HG03139 (cell line): Measurements from ENCODE around the gene ARMH2.

Source experiments
- ATAC-seq: cut with Tn5 transposase; IDR thresholded peaks from one replicate; pipeline ENCODE4 v1.9.1; 2021; ENCODE audit not compliant: unreplicated experiment

Gene ARMH2

DNA sequence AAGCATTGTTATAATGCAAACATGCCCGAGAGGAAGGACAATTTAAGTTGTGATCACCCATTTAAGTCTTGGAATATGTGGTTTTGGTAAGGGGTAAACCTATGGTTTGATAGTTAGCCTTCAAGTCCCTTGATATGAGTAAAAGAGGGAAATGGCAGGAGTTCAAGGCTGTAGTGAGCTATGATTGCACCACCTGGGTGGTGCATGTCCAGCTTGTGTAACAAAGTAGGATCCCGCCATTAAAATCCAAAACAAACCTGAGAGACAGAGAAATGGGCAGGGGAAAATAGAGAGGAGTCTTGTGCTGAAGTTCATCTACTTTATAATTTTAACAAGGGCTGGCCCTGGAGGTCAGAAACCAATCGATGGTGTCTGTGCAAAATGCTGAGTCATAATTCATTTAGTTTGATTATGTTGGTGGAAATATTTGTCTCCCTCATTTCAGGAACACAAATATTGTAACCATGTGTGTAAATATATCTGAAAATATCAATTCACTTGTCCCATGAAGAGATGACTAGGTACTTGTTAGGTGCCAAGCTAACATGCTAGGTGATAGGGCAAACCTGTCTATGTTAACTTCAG lies 23.2 kb upstream of the ARMH2 start:
- no peak for ATAC-seq

DNA sequence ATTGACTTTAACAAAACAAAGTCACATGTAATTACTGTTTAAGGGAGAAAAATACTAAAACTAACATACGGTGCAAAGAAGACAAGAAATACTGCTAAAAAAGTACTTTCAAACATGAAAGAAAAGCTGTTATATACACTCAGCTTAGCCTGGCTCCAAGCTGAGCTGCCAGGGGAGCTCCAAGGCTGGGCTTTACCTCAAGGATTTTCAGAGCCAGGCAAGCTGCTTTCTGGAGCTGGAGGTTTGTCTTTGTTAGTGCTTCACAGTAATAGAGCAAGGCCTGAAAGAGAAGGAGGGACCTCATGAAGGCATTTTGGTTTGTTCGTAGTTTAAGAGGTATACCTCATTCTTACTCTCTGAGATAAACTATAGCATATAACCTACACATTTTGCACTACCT lies 19.6 kb upstream of the ARMH2 start:
- no peak for ATAC-seq

DNA sequence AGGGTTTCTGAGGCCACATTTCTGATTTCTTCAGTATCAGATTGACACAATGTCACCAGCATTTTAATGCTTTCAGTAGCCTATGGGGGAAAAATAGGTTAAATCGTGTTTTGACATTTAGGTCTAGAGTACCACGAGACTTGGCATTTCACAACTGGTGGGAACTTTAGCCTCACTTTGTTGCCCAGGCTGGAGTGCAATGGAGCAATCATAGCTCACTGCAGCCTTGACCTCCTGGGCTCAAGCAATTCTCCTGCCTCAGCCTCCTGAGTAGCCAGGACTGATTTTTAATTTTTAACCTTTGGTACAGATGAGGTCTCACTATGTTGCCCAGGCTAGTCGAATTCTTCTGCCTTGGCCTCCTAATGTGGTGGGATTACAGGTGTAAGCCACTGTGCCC lies 11.0 kb upstream of the ARMH2 start:
- ATAC-seq = no peak

DNA sequence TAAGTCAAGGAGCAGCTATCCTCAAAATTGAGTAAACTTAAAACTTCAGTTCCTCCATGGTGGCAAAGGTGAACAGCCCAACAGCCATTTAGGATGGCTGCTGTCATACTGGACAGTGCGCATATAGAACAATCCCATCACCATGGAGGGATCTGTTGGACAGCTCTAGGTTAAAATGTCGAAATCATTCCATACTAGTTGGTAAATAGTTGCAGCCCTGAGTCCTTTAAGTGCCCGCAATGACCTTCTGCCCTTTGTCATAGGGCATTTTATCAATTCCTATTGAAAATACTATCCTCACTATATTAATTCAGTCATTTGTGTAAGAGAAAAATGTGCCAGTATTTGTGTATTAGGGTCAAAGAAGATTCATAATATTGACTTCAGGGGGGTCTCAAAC lies 8.9 kb upstream of the ARMH2 start:
- no peak for ATAC-seq

DNA sequence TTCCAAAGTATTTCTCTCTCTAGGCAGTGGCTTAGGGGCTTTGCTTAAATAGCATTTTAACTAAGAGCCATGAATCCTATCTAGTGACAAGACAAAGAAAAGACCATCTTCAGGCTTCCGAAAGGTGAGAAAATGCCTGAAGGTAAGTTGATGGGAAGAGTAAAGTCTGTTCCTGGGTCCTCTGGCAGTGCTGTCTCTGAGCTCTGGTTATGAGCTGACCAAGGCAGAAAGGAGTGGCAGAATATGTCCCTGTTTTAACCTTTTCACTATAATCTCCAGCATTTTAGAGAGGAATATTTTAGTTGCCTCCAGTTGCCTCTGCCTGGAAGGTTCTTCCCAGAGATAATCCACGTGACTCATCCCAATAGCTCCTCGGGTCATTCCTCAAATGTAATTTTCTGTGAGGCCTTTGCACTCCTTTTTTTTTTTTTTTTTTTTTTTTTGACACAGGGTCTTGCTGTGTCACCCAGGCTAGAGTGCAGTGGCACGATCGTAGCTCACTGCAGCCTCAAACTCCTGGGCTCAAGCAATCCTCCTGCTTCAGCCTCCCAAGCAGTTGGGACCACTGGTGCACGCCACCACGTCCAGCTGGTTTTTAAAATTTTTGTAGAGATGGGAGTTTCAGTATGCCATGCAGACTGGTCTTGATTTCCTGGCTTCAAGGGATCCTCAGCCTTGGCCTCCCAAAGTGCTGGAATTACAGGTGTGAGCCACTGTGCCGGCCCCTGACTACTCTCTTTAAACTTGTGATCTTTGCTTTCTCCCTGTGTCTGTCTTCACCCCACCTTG lies 3.7 kb upstream of the ARMH2 start:
- no peak for ATAC-seq

DNA sequence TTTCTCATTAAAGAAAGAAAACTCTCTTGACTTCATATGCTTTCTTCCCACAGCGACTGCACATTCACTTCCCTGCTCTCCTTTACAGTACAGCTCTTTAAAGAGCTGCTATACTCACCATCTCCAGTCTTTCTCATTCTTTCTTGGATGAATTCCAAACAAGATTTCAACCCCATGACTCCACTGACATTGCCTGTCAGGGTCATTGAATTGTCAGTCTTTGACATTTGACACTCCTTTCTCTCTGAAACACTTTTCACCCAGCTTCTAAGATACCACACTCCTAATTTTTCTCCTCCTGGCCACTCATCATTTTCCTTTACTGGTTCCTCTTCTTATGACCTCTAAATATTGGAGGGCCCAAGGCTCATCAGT lies 811 bp upstream of the ARMH2 start:
- no peak for ATAC-seq

DNA sequence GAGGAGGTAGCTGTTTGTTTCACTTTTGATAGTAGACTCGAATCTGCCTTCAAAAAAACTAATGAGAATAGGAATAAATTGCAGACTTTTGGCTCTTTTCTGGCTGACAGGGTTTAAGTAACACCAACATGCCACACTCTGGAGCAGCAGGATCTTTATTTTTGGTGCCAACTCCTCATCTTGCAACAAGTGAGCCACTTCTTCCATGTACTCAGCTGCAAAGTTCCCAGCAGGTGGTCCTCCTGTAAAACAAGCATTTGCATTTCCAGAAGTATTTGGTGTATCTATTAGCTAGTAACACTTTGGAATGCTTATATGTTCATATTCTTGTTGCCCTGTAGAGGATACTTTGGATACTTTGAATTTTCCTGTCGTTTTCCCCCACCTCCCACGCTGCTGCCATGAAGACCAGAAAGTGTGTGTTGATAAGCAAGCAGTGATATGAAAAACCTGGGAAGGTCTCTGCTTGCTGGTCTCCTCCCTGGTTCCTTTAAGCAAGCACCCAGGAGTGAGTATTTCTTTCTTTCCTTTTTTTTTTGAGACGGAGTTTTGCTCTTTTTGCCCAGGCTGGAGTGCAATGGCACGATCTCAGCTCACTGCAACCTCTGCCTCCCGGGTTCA lies 1.0 kb downstream of the ARMH2 start:
- ATAC-seq = no peak

DNA sequence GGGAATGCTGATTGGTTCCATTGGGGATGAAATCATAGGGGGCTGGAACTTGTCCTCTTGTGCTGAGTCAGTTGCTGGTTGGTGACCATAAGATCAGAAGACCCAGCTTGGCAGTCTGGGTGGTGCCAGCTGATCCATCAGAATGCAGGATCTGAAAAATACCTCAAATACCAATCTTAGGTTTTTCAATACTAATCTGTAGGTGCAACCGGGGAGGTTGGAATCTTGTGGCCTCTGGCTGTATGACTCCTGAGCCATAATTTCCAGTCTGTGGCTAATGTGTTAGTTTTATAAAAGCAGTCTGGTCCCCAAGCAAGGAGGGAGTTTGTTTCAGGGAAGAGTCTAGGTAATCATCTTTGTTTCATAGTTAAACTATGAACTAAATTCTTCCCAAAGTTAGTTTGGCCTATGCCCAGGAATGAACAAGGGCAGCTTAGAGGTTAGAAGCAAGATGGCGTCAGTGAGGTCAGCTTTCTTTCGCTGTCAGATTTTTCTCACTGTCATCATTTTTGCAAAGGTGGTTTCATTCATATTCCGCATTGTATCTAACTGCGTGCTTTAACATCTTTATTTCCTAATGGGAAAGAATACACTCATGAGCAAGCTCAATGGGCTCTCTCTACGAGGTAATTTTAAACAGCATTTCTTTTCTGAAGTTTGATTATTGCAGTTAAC lies 2.0 kb downstream of the ARMH2 start:
- no peak for ATAC-seq

DNA sequence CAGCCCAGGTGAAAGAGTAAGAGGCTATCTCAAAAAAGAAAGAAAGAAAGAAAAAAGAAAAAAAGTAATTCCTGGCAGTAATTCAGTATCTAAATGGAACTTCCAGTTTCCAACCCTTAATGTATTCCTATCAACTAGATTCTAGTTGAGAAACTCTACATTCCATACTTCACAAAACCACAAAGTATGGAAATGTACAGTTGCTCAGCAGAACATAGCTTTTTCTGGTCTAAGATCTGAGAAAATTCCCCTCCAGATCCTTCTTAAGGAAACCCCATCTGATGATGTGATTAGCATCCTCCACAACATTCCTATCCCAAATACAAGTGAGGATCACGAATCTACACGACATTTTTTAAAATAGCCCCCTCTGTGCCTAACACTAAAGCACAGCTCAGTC lies 3.6 kb downstream of the ARMH2 start:
- no peak for ATAC-seq

DNA sequence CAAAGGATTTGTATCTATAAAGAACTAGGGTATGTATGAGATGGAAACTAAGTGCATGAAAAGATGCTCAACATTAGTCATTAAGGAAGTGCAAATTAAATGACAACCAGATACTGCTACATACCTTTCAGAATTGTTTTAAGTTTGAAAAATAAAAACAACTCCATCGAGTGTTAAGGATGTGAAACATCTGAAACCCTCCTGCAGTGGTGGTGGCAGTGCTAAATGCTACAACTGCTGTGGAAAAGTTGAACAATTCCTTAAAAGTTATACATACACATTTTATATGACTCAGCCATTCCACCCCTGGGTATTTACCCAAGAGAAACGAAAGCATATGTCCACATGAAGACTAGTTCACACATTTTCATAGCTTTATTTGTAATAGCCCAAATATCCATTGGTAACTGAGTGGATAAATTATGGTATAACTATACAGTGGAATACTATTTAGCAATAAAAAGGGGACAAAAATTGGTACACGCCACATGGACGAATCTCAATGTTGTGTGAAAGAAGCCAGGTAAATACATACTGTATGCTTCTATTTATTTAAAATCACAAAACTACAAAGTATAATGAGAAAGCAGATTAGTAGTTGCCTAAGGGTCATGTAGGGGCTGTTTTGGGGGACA lies 10.6 kb downstream of the ARMH2 start:
- no peak for ATAC-seq

DNA sequence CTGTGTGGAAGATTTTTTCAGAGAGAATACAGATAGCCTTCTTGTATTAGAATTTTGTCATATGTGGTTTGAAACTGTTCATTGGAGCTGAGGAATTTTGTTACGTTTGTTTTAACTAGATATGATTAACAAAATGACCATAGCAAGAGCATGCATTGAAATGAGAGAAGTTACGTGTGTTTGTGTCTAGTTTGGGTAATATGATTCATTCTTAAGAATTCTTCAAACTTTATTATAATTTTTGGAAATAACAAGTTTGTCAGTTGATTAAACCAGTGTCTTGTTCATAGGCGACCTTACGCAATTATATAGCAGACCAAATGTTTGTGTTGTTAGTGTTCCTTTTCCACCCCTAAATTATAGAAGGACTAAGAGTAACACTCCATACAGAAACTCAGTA lies 18.5 kb downstream of the ARMH2 start:
- ATAC-seq = no peak

DNA sequence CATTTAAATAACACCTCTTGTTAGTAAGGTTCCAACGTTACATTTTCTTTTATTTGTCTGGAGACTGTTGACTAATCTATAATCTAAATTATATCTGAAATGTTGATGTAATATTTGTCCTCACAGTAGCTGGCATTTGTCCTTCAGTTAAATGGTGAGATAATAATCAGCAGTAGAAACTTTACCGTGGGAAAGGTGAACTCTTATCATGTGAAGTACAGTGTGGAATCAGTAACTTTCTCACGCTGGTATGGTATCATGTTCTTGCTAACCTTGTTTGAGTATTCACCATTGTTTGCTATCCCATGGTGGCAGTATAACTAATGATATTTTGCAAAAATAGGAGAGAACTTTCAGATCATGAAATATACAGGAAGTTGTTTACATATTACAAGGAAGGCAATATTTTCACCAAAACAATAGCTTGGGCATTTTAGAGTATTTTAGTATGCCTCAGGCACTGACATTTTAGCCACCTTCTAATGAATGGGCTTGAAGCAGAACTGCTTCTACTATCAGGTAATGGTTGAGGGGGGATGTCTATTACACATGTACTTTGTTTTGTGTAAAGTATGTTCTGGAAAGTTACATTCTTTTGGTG lies 19.2 kb downstream of the ARMH2 start:
- ATAC-seq = no peak

DNA sequence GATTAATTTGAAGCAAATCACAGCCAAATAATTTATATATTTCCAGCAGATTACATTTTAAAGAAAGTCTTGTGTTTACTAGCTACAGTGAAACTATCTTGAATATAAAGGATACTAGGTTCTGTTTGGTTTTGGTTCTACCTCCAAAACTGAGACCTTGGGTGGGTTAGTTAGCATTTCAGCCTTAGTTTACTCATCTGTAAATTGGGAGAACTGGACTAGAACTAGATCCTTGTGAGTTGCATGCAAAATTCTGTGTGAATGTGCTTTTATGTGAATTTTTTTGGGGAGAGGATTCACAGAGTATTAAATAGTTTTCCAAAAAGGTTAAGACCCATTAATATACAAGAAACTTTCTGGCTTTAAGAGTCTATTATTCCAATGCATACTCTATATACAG lies 19.8 kb downstream of the ARMH2 start:
- no peak for ATAC-seq

DNA sequence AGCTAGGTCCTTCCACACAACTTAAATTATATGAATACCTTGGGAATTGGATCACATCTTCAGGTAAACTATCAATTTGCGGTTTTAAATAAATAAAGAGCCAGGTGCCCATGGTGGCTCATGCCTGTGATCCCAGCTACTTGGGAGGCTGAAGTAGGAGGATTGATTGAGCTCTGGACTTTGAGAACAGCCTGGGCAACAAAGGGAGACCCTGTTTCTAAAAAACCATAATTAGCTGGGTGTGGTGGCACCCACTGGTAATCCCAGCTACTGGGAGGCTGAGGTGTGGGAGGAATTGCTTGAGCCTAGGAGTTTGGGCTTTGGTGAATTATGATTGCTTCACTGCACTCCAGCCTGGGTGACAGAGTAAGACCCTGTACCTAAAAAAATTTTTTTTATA lies 20.6 kb downstream of the ARMH2 start:
- no peak for ATAC-seq

DNA sequence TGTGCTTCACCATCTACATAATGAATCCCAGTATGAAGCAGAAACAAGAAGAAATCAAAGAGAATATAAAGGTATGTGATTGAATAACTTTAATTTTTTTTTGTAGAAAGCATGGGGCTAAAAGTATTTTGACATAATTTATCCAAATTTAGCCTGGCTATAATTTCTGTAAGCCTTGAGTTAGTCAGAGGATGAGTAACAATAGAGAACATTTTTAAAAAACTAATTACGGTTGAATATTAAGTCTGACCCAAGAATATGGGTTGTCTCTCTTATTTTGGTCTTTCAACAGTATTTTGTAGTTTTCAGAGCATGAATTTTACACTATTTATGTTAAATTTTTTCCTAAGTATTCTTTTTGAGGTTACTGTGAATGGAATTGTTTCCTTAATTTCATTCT lies 21.5 kb downstream of the ARMH2 start:
- ATAC-seq = no peak

DNA sequence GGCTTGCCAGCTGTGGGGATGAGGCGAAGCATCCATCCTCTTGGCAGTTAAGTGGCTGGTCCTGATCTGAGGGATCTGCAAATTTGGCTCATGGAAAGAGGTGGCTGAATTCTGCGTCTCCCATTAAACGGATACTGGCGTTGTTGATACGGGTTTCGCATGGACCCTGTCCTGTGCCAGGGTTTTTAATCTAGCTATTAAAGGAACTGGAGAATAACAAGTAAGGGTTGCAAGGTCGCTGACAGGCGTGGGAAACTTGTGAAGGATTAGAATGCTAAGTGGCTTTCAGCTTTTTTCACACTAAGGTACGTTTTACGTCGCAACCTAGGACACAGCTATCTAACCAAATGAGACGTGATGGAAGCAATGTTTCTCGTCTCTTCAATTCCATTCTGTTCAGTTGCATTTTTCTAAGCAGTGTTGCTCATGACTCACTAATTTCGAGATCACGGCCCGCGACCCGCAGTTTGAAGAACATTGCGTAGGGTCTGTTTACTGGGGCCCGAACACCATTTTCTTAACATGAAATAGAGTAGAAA lies 23.1 kb downstream of the ARMH2 start:
- ATAC-seq = no peak

DNA sequence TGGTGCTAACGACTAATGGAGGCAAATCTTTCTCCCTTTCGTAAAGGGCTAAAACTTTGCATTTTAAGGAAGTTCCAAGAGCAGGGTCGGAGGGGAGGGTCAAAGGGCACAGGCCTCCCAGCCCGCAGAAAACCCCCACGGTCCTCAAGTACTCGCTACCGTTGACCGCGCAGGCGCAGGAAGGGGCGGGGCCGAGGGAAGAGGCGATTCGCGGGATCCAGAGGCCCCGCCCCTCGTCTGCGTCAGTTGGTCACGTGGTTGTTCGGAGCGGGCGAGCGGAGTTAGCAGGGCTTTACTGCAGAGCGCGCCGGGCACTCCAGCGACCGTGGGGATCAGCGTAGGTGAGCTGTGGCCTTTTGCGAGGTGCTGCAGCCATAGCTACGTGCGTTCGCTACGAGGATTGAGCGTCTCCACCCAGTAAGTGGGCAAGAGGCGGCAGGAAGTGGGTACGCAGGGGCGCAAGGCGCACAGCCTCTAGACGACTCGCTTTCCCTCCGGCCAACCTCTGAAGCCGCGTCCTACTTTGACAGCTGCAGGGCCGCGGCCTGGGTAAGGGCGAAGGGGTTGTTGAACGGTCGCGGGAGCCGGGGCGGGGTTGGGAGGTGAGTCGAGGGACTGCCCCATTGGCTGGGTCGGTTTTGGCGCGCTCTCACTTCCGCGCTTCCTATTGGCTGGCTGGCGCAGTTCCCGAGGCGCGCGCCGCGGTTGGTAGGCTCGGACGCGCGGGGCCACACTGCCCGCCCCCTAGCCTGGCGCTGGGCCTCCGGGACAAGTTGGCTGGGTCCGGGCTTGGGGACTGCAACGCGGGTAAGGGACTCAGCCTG lies 23.8 kb downstream of the ARMH2 start, which contains the start of gene GMNN:
Gene GMNN, plus strand, starts transcription at position 242 of the 824 bp plus-strand sequence. CDS start 2,310 bp downstream, outside the sequence.
- ATAC-seq = peak; percentile 89

DNA sequence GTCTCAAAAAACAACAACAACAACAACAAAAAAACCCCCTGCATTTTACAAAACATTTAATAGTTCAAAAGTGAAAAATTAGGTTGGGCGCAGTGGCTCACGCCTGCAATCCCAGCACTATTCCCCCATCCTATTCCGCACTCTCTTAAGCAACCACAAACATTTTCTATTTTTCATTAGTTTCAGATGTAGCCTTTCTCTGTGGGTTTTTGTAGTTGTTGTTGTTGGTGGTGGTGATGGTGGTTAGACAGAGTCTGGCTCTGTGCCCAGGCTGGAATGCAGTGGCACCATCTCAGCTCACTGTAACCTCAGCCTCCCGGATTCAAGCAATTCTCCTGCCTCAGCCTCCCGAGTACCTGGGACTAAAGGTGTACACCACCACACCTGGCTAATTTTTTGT lies 30.4 kb downstream of the ARMH2 start:
- no peak for ATAC-seq

DNA sequence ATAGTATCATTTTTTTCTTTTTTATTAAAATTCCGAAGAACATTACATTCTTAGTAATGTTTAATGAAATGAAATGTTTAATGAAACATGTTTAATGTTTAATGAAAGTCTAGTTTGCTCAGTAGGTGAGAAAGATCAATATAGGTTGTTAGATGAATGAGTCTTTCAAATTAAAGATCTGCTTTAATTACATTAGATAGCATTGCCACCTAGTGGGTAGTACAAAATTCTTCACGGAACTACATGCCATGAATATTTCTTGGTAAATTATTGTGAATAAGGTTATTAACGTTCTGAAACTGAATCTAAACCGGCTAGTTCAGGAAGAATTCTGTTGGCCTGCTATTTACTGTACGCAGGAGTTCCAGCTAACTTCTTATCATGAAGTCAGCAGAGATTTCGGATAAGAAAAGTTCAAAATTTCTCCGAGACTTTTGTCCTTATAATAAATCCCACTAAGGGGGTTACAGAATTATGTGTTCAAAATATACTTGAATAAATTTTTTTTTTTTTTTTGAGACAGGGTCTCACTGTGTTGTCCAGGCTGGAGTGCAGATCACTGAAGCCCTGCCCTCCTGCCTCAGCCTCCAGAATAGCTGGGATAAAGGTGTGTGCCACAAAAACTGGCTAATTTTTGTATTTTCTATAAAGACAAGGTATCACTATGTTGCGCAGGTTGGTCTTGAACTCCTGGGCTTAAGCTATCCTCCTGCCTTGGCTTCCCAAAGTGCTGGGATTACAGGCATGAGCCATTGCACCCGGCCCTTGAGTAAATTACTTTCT lies 31.8 kb downstream of the ARMH2 start:
- no peak for ATAC-seq
